ENCODE measurements around the gene ITFG1.

GRCh38 chr16:47499080-47499699 lies 38.3 kb upstream of the ITFG1 start:
- TF ChIP-seq, protein P1, sequence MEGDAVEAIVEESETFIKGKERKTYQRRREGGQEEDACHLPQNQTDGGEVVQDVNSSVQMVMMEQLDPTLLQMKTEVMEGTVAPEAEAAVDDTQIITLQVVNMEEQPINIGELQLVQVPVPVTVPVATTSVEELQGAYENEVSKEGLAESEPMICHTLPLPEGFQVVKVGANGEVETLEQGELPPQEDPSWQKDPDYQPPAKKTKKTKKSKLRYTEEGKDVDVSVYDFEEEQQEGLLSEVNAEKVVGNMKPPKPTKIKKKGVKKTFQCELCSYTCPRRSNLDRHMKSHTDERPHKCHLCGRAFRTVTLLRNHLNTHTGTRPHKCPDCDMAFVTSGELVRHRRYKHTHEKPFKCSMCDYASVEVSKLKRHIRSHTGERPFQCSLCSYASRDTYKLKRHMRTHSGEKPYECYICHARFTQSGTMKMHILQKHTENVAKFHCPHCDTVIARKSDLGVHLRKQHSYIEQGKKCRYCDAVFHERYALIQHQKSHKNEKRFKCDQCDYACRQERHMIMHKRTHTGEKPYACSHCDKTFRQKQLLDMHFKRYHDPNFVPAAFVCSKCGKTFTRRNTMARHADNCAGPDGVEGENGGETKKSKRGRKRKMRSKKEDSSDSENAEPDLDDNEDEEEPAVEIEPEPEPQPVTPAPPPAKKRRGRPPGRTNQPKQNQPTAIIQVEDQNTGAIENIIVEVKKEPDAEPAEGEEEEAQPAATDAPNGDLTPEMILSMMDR (conservative IDR thresholded peaks at IDR 0.05; ENCODE audit: low read length), result no peak
- no peak for TF ChIP-seq EZH2phosphoT487 (IDR thresholded peaks at IDR 0.05; ENCODE audit: borderline replicate concordance)

All from Loucy (cell line).